Mesodermal cell (in vitro differentiated cells): ENCODE measurements around the gene CHRM3.

Experiments
- H3K27ac ChIP-seq: 2 replicates; pipeline ENCODE4 v1.7.0; 2013; ENCODE audit warnings: mild to moderate bottlenecking, low read depth, low read length, moderate library complexity; ENCODE audit not compliant: severe bottlenecking
- H3K36me3 ChIP-seq: 2 replicates; pipeline ENCODE4 v1.7.1; 2013; ENCODE audit warnings: mild to moderate bottlenecking, low read length, moderate library complexity; ENCODE audit not compliant: control insufficient read depth, insufficient read depth
- H3K4me1 ChIP-seq: one replicate; pipeline ENCODE4 v1.7.1; 2013; ENCODE audit warnings: mild to moderate bottlenecking, low read length; ENCODE audit not compliant: insufficient read depth, control insufficient read depth, poor library complexity, severe bottlenecking
- H3K4me3 ChIP-seq: 2 replicates; pipeline ENCODE4 v1.7.0; 2013; ENCODE audit warnings: low read length, control low read depth, mild to moderate bottlenecking; ENCODE audit not compliant: insufficient read depth, poor library complexity, severe bottlenecking; ENCODE audit errors: extremely low read depth
- H3K9me3 ChIP-seq: 2 replicates; pipeline ENCODE4 v1.7.1; 2013; ENCODE audit warnings: mild to moderate bottlenecking, low read length, moderate library complexity; ENCODE audit not compliant: control insufficient read depth
- WGBS, 2 experiments: methylation state at CpG; one replicate each; pipeline ENCODE4 v1.1.5; 2013; ENCODE audit warnings: missing lambda C conversion rate in 2 of 2; ENCODE audit not compliant: insufficient coverage in 2 of 2; 5-methylcytosine and 5-hydroxymethylcytosine counted together

CHRM3 gene

DNA sequence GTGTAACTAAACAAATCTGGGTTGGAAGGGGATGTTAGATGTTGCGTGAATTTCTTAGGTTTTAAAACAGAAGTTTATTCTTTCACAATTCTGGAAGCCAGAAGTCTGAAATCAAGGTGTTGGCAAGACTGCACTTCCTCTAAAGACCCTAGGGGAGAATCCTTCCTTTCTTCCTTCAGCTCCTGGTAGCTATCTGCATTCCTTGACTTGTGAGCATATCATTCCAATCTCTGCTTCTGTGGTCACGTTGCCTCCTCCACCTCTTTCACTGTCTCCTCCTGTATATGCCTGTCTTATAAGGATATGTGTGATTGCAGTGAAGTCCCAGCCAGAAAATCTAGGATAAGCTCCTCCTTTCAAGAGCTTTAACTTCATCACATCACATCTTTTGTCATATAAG is 7.7 kb downstream of the CHRM3 start:
- no peaks in the 10 kb centered on the region for H3K9me3 ChIP-seq
- no peak overlapping the region for H3K4me3 ChIP-seq
- no peak overlapping the region for H3K27ac ChIP-seq
- H3K4me1 ChIP-seq = no peaks in the 10 kb centered on the region
- WGBS, 2 experiments = 100% methylated on average over 1 of the region's 2 CpGs; no CpG with 5 or more reads in 1 of the 2 experiments
- no peaks in the 10 kb centered on the region for H3K36me3 ChIP-seq

DNA sequence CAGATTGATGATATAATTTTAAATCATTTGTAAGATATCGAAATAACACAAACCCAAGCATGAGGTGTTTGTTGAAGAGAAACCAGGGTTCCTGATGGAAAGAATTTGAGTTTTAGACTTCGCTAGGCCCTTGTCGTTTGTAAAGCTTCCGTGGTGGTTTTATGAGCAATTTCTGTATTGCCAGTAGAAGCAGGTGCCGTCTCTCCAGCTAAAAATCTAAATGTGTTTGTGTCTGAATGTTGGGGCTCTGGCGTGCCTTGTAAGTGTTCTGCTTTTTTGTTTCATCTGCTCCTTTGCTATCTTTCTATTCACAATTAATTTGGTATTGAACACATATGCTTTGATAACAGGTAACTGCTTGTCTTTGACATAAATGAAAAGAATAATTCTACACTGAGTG is 27.5 kb downstream of the CHRM3 start:
- 75 to 80% methylated on average over 3 to 4 of the region's 6 CpGs for WGBS, 2 experiments
- no peaks in the 10 kb centered on the region for H3K4me1 ChIP-seq
- H3K27ac ChIP-seq = no peak overlapping the region
- no peak overlapping the region for H3K4me3 ChIP-seq
- H3K9me3 ChIP-seq = no peaks in the 10 kb centered on the region
- H3K36me3 ChIP-seq = no peaks in the 10 kb centered on the region

DNA sequence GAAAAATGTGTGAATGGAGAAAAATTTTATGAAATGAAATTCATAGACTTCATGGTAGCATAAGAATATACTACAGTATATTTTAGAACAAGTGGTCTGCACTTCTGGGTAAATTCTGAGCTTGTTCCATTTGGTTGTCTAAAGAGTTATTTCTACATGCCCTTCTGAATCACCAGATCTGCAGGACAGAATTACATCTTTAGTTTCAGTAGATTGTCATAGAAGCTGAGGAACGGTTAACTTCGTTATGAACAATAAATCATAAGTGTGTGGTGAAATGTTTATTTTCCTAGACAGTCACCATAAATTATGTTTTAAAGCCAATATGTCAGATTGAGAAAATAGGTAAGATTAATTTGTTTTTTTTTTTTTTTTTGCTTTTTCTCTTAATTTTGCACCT is 30.9 kb downstream of the CHRM3 start:
- Histone ChIP-seq H3K4me3 (no peak overlapping the region), H3K4me1 (no peaks in the 10 kb centered on the region), H3K9me3 (no peaks in the 10 kb centered on the region), H3K36me3 (no peaks in the 10 kb centered on the region), H3K27ac (no peak overlapping the region)
- no CpG with 5 or more reads among the region's 2 CpGs for WGBS, 2 experiments

DNA sequence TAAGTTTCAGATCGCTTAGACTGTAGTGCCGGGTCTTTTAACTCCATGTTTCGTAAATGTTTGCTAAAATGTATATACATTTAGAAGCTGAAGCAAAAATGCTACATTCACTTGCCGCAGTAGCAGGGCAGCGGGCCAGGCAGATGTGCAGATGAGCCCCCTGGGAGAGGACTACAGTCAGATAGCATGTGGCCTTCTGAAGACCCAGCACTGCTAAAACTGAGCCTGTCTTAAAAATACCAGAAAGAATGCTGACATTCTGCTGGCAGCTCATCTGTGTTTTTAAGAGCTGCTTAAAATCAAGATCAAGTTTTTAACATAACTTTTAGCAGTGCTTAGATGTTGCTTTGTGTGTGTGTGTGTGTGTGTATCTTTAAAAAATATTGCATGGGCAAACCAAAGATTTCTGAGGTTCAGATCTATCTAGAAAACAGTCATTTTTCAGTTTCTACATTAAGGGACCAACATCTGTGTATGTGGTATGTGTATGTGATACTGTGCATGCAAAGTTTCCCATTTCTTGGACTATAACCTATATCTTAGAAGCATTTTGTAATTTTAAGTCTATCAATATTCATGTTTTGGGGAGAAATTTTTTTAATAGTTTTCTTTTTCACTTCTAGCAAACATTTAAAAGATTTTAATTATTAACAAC is 31.7 kb downstream of the CHRM3 start:
- whole genome bisulfite sequencing, 2 experiments = 93 to 100% methylated on average over 2 of the region's 5 CpGs

DNA sequence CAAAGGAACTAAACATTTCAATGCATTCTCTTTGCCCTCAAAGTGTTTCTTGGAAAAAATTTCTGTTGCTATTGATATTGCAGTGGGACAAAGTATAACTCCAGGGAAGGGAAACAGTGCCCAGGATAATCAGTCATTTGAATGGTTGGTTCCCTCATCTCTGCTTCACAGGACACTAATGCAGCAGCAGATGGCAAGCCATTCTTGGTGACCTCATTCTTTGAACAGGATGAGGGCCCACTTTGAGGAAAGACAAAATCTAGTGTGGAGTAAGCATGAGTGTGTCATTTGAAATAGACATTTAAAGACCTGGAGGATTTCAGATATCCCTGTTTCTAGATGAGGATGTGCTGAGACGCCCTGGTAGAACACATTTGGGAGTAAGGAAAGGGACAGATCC is 32.3 kb downstream of the CHRM3 start:
- no peak overlapping the region for H3K4me3 ChIP-seq
- H3K36me3 ChIP-seq = no peaks in the 10 kb centered on the region
- 78 to 100% methylated on average over 1 of the region's 1 CpG for WGBS, 2 experiments
- no peaks in the 10 kb centered on the region for H3K9me3 ChIP-seq
- H3K27ac ChIP-seq = no peak overlapping the region
- no peaks in the 10 kb centered on the region for H3K4me1 ChIP-seq

More for the DNA sequence above, 31.7 kb downstream of the CHRM3 start:
- Histone ChIP-seq H3K4me1 (no peaks in the 10 kb centered on the region), H3K9me3 (no peaks in the 10 kb centered on the region), H3K36me3 (no peaks in the 10 kb centered on the region), H3K27ac (no peak overlapping the region), H3K4me3 (no peak overlapping the region)

DNA sequence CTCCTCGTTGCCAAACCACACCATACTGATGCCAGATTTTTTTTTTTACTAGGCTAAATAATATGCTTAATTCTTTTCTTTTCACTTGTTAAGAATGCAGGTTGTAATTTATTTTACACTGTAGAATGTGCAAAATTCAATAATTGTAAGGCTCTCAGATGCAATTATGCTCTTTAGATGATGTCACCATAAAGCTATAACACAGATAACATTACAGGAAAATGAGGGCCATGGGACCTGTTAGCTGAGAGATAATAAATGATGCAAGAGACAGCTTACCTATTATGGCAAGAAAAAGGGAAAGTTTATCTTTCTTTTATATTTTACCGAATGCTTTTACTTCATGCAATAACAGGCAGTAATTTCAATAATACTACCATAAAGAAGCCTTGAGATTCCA is 35.4 kb downstream of the CHRM3 start:
- Histone ChIP-seq H3K9me3 (no peaks in the 10 kb centered on the region), H3K4me1 (no peaks in the 10 kb centered on the region), H3K27ac (no peak overlapping the region), H3K36me3 (no peaks in the 10 kb centered on the region), H3K4me3 (no peak overlapping the region)
- no CpG with 5 or more reads among the region's 2 CpGs for WGBS, 2 experiments

DNA sequence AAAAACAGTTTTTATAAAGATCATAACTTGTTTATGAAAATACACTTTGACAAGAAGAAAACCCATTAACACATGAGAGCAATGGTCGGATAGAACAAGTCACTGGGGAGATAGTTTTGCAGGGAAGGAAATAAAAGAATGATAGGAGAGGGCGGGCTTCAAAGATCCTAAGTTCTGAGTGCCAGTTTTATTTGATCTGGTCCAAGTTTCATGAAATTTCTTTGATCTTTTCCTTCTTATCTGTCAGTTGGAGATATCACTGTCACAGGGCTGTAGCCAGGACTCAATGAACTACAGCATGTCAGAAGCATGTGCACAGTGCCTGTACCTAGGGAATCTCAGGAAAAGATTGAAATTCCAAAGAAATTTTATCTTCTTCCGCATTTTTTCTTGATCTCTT is 36.5 kb downstream of the CHRM3 start:
- Histone ChIP-seq H3K36me3 (no peaks in the 10 kb centered on the region), H3K4me3 (no peak overlapping the region)

DNA sequence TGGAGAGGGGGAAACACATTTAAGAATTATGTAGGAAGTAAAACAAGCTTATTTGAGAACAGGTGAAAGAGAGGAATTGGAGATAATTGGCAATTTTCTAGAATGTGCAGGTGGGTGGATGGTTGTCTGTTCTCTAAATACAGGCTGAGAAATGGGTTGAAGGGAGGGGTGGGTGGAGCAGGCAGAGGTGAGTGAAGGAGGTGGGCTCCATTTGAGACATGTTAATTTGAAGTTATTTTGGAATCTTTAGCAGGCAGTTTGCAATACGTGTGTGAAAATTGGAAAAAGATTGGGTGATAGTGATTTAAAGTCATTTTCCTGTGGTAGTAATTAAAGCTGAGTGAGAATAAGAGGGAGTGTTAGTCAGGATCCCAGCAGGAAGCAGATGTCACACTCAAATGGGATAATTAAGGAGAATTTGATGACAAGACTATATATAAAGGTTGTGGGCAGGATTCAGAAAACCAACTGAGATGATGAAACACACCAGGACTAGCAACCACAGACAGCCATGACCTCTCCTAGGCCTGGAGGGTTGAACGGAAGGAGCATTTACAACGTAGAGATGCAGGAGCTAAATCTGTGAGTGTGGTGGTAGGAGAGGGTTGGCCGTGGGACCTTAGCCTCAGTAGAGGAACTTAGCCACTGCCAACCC is 40.6 kb downstream of the CHRM3 start:
- Histone ChIP-seq H3K27ac (no peak overlapping the region), H3K4me1 (no peaks in the 10 kb centered on the region), H3K4me3 (no peak overlapping the region), H3K9me3 (no peaks in the 10 kb centered on the region), H3K36me3 (no peaks in the 10 kb centered on the region)
- 86 to 100% methylated on average over 1 to 2 of the region's 4 CpGs for WGBS, 2 experiments

More for the DNA sequence above, 36.5 kb downstream of the CHRM3 start:
- H3K27ac ChIP-seq = no peak overlapping the region
- 40% methylated on average over 1 of the region's 3 CpGs; no CpG with 5 or more reads in 1 of the 2 experiments for WGBS, 2 experiments
- H3K9me3 ChIP-seq = no peaks in the 10 kb centered on the region
- no peaks in the 10 kb centered on the region for H3K4me1 ChIP-seq

DNA sequence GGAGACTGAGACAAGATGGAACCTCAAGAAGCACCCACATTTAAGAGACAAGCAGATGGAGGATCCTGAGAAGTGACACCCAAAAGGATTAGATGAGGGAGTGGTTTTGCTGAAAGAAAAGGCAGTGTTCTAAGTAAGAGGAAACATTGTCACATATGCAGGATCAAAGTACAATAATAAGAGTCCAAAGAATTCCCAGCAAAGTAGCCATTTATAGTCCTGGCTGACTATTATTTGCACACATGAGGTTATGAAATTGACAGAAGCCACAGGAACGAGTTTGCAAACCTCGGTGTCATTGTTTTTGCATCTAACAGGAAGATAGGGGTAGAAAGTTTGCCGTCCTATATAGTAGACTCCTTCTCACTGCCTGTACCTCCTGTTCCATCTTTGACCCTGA is 41.3 kb downstream of the CHRM3 start:
- H3K36me3 ChIP-seq = no peaks in the 10 kb centered on the region
- H3K4me1 ChIP-seq = no peaks in the 10 kb centered on the region
- H3K9me3 ChIP-seq = no peaks in the 10 kb centered on the region
- 83% methylated on average over 3 of the region's 3 CpGs; no CpG with 5 or more reads in 1 of the 2 experiments for WGBS, 2 experiments
- no peak overlapping the region for H3K4me3 ChIP-seq
- H3K27ac ChIP-seq = no peak overlapping the region

DNA sequence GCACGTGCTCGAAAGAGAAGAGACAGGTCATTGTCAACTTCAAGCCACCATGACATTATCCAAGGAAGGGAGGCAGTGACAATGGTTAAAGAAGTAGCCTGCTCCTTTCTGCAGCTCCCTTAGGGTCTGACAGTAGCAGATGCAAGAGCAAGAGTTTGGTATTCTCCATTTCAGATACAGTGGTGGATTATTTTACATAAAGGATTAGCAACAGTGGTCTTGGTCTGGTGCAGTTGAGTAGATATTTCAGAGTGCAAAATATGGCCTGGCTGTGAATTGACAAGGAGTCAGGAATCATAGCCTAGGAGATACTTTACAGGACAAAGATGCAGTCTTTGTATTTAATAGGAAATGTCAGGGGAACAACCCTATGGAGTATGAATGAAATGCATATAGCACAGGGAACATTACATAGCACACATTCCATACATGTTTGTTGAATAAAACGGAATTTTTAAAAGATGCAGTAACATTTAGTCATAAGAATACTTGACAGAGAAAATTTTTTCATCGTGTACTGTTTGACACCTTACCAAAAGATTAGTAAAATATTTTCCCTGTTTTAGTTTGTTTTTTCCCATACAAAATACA is 41.8 kb downstream of the CHRM3 start:
- H3K27ac ChIP-seq = no peak overlapping the region
- H3K4me3 ChIP-seq = no peak overlapping the region
- 80 to 100% methylated on average over 1 of the region's 4 CpGs for WGBS, 2 experiments
- no peaks in the 10 kb centered on the region for H3K9me3 ChIP-seq
- no peaks in the 10 kb centered on the region for H3K36me3 ChIP-seq
- H3K4me1 ChIP-seq = no peaks in the 10 kb centered on the region

DNA sequence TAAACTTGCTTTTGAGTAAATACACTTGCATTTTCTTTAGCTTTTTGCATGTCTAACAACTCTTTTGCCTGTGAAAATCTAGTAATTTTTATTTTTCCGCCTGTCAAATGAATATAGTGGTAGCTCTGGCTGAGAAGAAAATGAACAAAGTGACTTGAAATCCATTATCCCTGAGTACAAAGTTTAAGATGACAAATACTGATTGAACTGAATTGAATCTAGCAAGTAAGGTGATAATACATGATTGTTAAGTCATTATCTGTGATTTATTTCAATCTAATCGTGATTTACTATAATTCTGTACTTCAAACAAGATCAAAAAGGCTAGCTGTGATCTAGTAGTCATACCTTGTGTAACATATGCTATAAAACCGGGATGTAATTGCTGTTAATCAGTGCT is 42.8 kb downstream of the CHRM3 start:
- Histone ChIP-seq H3K36me3 (no peaks in the 10 kb centered on the region), H3K27ac (no peak overlapping the region), H3K9me3 (no peaks in the 10 kb centered on the region), H3K4me1 (no peaks in the 10 kb centered on the region), H3K4me3 (no peak overlapping the region)
- WGBS, 2 experiments = 50 to 100% methylated on average over 1 of the region's 3 CpGs
